Measurements from ENCODE around the gene STAT5A. TPM values are rescaled to one million over a fixed set of nuclear protein-coding genes. Genes with fewer than 3 reads are reported as not detected.

STAT5A gene
- total RNA-seq, 3 donors from 2014 or later: 72.8 to 363 (median 78.9) TPM

DNA sequence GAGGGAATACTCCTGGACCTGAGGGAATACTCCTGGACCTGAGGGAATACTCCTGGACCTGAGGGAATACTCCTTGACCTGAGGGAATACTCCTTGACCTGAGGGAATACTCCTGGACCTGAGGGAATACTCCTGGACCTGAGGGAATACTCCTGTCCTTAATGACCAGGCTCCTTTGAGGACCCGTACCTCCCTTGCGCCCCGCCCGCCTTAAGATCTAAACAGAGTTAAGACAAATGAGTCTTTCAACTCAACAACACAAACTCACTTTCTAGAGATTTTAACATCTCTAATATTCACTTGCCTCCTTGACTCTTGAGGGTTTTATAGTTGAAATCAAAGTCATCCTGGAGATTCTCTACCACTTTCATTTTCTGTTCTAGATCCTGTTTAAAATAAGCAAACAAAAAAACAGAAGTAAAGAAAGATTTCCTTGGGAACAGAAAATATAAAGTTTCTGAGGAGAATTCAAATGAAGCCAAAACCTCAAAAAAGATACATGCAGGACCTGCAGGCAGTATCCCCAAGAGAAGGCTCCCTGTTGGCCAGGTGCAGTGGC lies 50.2 kb downstream of the STAT5A start:
- intact Hi-C loops (cut with DNase I; ENCODE audit: low total_unique reads): no loop called here
- no peak overlapping the region for H3K4me3 ChIP-seq
- H3K27ac ChIP-seq: no peak overlapping the region
- no peak for DNase-seq (ENCODE audit: low spot score in 2 of 2)
- H3K36me3 ChIP-seq: peaks cover 6% of the 10 kb centered on the region
- H3K4me1 ChIP-seq: no peaks in the 10 kb centered on the region
- no peaks in the 10 kb centered on the region for H3K9me3 ChIP-seq
- H3K27me3 ChIP-seq: no peaks in the 10 kb centered on the region
- TF ChIP-seq, protein P1, sequence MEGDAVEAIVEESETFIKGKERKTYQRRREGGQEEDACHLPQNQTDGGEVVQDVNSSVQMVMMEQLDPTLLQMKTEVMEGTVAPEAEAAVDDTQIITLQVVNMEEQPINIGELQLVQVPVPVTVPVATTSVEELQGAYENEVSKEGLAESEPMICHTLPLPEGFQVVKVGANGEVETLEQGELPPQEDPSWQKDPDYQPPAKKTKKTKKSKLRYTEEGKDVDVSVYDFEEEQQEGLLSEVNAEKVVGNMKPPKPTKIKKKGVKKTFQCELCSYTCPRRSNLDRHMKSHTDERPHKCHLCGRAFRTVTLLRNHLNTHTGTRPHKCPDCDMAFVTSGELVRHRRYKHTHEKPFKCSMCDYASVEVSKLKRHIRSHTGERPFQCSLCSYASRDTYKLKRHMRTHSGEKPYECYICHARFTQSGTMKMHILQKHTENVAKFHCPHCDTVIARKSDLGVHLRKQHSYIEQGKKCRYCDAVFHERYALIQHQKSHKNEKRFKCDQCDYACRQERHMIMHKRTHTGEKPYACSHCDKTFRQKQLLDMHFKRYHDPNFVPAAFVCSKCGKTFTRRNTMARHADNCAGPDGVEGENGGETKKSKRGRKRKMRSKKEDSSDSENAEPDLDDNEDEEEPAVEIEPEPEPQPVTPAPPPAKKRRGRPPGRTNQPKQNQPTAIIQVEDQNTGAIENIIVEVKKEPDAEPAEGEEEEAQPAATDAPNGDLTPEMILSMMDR (IDR thresholded peaks at IDR 0.05): no peak
- TF ChIP-seq POLR2A (IDR thresholded peaks at IDR 0.05): no peak
- TF ChIP-seq POLR2AphosphoS5 (IDR thresholded peaks at IDR 0.05): no peak

DNA sequence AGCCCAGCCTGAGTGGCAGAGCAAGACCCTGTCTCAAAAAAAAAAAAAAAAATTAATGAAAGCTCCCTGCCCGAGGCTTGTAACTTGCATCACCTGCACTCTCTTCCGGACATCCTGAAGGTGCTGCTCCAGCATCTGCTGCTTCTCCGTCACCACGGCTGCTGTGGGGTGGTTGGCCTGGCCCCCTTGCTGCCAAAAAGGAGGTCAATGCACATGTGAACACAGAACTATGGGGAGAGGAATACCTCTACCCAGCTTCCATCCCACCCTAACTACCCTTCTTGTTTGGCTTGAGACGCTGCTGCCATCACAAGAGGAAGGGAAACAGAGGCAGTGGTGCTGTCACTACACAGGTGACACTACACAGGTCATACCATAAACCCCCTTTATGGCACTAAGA lies 50.9 kb downstream of the STAT5A start:
- H3K36me3 ChIP-seq: no peaks in the 10 kb centered on the region
- TF ChIP-seq, protein P1 (IDR thresholded peaks at IDR 0.05): no peak
- no peak for TF ChIP-seq POLR2A (IDR thresholded peaks at IDR 0.05)
- no peak for TF ChIP-seq POLR2AphosphoS5 (IDR thresholded peaks at IDR 0.05)
- no peak for DNase-seq (ENCODE audit: low spot score in 2 of 2)
- no peaks in the 10 kb centered on the region for H3K9me3 ChIP-seq
- H3K27ac ChIP-seq: no peak overlapping the region
- H3K4me1 ChIP-seq: no peaks in the 10 kb centered on the region
- H3K4me3 ChIP-seq: no peak overlapping the region
- intact Hi-C loops (cut with DNase I; ENCODE audit: low total_unique reads): no loop called here
- H3K27me3 ChIP-seq: no peaks in the 10 kb centered on the region

DNA sequence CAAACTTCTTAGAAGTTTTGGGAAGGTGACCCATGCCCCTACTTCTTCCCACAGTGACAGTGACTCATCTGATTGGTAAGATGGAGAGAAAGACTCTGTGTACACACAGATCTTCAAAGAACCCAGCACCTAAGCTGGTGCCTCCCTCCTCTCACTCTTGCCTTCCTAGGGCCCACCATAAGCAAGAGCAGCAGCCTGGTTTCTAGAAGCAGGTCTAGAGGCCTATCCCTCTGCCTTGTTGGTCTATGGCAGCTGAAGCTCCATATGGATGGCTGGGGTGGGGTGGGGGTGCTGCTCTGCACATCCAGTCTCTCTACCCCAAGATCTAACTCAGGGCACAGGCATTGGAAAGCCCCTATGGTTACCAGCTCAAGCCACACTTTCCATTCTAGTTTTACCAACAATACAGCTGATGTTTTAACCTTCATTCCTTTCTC lies 52.4 kb downstream of the STAT5A start:
- TF ChIP-seq, protein P1 (IDR thresholded peaks at IDR 0.05): no peak
- no peak for TF ChIP-seq POLR2AphosphoS5 (IDR thresholded peaks at IDR 0.05)
- TF ChIP-seq POLR2A (IDR thresholded peaks at IDR 0.05): no peak
- no peaks in the 10 kb centered on the region for H3K27me3 ChIP-seq
- intact Hi-C loops (cut with DNase I; ENCODE audit: low total_unique reads): no loop called here
- H3K9me3 ChIP-seq: no peaks in the 10 kb centered on the region
- DNase-seq (ENCODE audit: low spot score in 2 of 2): no peak
- no peaks in the 10 kb centered on the region for H3K4me1 ChIP-seq
- no peak overlapping the region for H3K4me3 ChIP-seq
- no peaks in the 10 kb centered on the region for H3K36me3 ChIP-seq
- peak overlapping the region in 1 of 2 donors; percentile 30 for H3K27ac ChIP-seq

DNA sequence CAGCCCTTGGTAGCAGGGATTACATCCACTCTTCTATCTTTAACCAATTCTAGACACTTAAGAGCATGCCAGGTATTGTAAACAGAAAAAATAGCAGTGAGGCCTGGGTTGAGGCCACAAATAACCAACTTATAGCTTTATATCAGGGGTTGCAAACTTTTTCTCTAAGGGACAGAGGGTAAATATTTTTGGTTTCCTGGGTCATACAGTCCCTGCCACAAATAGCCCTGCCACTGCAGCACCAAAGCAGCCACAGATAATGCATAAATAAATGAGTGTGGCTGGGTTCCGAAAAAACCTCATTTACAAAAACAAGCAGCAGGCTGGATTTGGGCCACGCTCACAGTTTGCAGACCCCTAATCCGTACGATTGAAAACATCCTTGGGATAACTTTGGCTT lies 53.3 kb downstream of the STAT5A start:
- TF ChIP-seq POLR2A (IDR thresholded peaks at IDR 0.05): no peak
- TF ChIP-seq, protein P1 (IDR thresholded peaks at IDR 0.05): no peak
- TF ChIP-seq POLR2AphosphoS5 (IDR thresholded peaks at IDR 0.05): no peak
- Histone ChIP-seq H3K4me3 (no peak overlapping the region), H3K27ac (no peak overlapping the region), H3K27me3 (no peaks in the 10 kb centered on the region), H3K36me3 (no peaks in the 10 kb centered on the region), H3K4me1 (no peaks in the 10 kb centered on the region), H3K9me3 (no peaks in the 10 kb centered on the region)
- intact Hi-C loops (cut with DNase I; ENCODE audit: low total_unique reads): no loop called here
- no peak for DNase-seq (ENCODE audit: low spot score in 2 of 2)

DNA sequence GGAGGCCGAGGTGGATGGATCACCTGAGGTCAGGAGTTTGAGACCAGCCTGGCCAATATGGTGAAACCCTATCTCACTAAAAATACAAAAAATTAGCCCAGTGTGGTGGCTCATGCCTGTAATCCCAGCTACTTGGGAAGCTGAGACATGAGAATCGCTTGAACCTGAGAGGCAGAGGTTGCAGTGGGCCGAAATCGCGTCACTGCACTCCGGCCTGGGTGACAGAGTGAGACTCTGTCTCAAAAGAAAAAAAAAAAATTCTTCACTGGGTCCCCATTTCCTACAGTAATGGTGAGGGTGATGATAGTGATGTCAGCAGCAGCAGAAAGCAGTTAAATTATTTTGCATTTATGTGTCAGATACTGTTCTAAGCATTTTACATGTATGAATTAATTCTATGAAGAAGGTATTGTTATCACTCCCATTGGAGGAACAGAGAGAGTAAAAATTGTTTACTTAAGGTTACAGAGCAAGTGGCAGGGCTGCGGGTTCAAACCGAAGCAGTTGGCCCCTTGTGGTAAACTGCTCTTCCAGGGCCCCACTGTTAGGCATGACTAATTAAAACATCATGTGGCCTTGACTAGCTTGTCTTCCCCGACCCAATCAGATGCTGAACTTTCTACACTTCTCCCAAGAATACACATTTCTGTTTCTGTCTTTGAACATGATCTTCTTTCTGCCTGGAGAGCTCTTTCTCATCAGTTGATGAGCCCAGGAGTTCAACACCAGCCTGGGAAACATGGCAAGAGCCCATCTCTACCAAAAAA lies 54.1 kb downstream of the STAT5A start:
- intact Hi-C loops (cut with DNase I; ENCODE audit: low total_unique reads): no loop called here

More for the DNA sequence above, 54.1 kb downstream of the STAT5A start:
- Histone ChIP-seq H3K36me3 (no peaks in the 10 kb centered on the region), H3K27ac (no peak overlapping the region), H3K4me1 (no peaks in the 10 kb centered on the region), H3K9me3 (no peaks in the 10 kb centered on the region), H3K4me3 (no peak overlapping the region), H3K27me3 (no peaks in the 10 kb centered on the region)
- no peak for DNase-seq (ENCODE audit: low spot score in 2 of 2)
- TF ChIP-seq, protein P1 (IDR thresholded peaks at IDR 0.05): no peak
- no peak for TF ChIP-seq POLR2A (IDR thresholded peaks at IDR 0.05)
- no peak for TF ChIP-seq POLR2AphosphoS5 (IDR thresholded peaks at IDR 0.05)

All from breast epithelium (tissue), 4 donors.